HEK293 (cell line): ENCODE results near the gene ZBBX.

ENCODE experiments used
- CTCF ChIA-PET: fragments of 350-600 bp; formaldehyde crosslinking; extraction: SDS; loops from one replicate; lab custom pipeline; 2021; ENCODE audit warnings: antibody characterized with exemption; lab: Yijun Ruan, JAX
- POLR2A ChIA-PET: fragments of 300-600 bp; formaldehyde crosslinking; extraction: SDS; loops from one replicate; lab custom pipeline; 2020; ENCODE audit warnings: antibody characterized with exemption, inconsistent platforms; lab: Yijun Ruan, JAX
- H3K27ac ChIP-seq: fragments of 200-500 bp; sonication (Bioruptor generic); 2 replicates; pipeline ENCODE4 v1.5.1; 2014; ENCODE audit warnings: low read depth, low read length, control low read depth, inconsistent platforms; ENCODE audit errors: extremely low read depth
- H3K36me3 ChIP-seq, 2 experiments: fragments of 200-500 bp in 1 of 2; sonication (Bioruptor generic) in 1 of 2; 1 replicate in 1 of 2; 2 replicates in 1 of 2; pipeline ENCODE4 v1.5.1; 2014 to 2017; ENCODE audit warnings: inconsistent platforms in 2 of 2, low read length in 2 of 2; ENCODE audit not compliant: control insufficient read depth in 2 of 2, insufficient read depth in 1 of 2
- H3K4me1 ChIP-seq: fragments of 200-500 bp; sonication (Bioruptor generic); 2 replicates; pipeline ENCODE4 v1.5.1; 2014; ENCODE audit warnings: mild to moderate bottlenecking, low read length, inconsistent platforms; ENCODE audit not compliant: control insufficient read depth, insufficient read depth
- H3K4me3 ChIP-seq: 2 replicates; pipeline ENCODE4 v1.5.1; 2011; ENCODE audit warnings: low read depth, mild to moderate bottlenecking, control low read depth, low read length, moderate library complexity
- H3K9me3 ChIP-seq: fragments of 200-500 bp; sonication (Bioruptor generic); 2 replicates; pipeline ENCODE4 v1.5.1; 2014; ENCODE audit warnings: low read depth, low read length, inconsistent platforms; ENCODE audit not compliant: control insufficient read depth, insufficient read depth
- BCL11B ChIP-seq: fragments of 450-650 bp; formaldehyde crosslinking; IDR thresholded peaks from 2 replicates; pipeline ENCODE4 v1.5.1; 2016; ENCODE audit warnings: low read depth, missing biosample characterization, missing genetic modification characterization
- SALL2 ChIP-seq: fragments of 450-650 bp; formaldehyde crosslinking; IDR thresholded peaks from 2 replicates; pipeline ENCODE4 v1.5.0; 2017; ENCODE audit warnings: missing biosample characterization, mild to moderate bottlenecking, missing genetic modification characterization, borderline replicate concordance
- ZBTB48 ChIP-seq: fragments of 450-650 bp; formaldehyde crosslinking; IDR thresholded peaks from 2 replicates; pipeline ENCODE4 v1.5.1; 2016; ENCODE audit warnings: missing biosample characterization, missing genetic modification characterization
- ZNF121 ChIP-seq: fragments of 450-650 bp; formaldehyde crosslinking; IDR thresholded peaks from 2 replicates; pipeline ENCODE4 v1.5.1; 2016; ENCODE audit warnings: missing biosample characterization, missing genetic modification characterization
- ZNF157 ChIP-seq: fragments of 450-650 bp; formaldehyde crosslinking; IDR thresholded peaks from 2 replicates; pipeline ENCODE4 v1.5.1; 2016; ENCODE audit warnings: missing biosample characterization, missing genetic modification characterization
- ZNF175 ChIP-seq: fragments of 450-650 bp; formaldehyde crosslinking; IDR thresholded peaks from 2 replicates; pipeline ENCODE4 v1.5.1; 2016; ENCODE audit warnings: missing biosample characterization, missing genetic modification characterization
- ZNF404 ChIP-seq: fragments of 450-650 bp; formaldehyde crosslinking; IDR thresholded peaks from 2 replicates; pipeline ENCODE4 v1.5.1; 2017; ENCODE audit warnings: missing biosample characterization, missing genetic modification characterization
- ZNF48 ChIP-seq: fragments of 450-650 bp; formaldehyde crosslinking; IDR thresholded peaks from 2 replicates; pipeline ENCODE4 v1.5.1; 2016; ENCODE audit warnings: missing biosample characterization, missing genetic modification characterization
- ZNF623 ChIP-seq: fragments of 450-650 bp; formaldehyde crosslinking; IDR thresholded peaks from 2 replicates; pipeline ENCODE4 v1.5.1; 2016; ENCODE audit warnings: missing biosample characterization, missing genetic modification characterization
- ZNF747 ChIP-seq: fragments of 450-650 bp; formaldehyde crosslinking; IDR thresholded peaks from 2 replicates; pipeline ENCODE4 v1.5.1; 2016; ENCODE audit warnings: missing biosample characterization, missing genetic modification characterization
- ZSCAN16 ChIP-seq: fragments of 450-650 bp; formaldehyde crosslinking; IDR thresholded peaks from 2 replicates; pipeline ENCODE4 v1.5.1; 2016; ENCODE audit warnings: missing biosample characterization, missing genetic modification characterization
- TF ChIP-seq, protein P1 (sequence below): fragments of 450-650 bp; formaldehyde crosslinking; IDR thresholded peaks from 2 replicates; pipeline ENCODE4 v1.5.1; 2016; ENCODE audit warnings: missing biosample characterization, missing genetic modification characterization
- TF ChIP-seq, protein P2 (sequence below): fragments of 450-650 bp; formaldehyde crosslinking; IDR thresholded peaks from 2 replicates; pipeline ENCODE4 v1.5.1; 2016; ENCODE audit warnings: missing biosample characterization, missing genetic modification characterization
- TF ChIP-seq, protein P3 (sequence below): sonication (generic); formaldehyde crosslinking; IDR thresholded peaks from 2 replicates; pipeline ENCODE4 v1.8.1; 2022; ENCODE audit warnings: mild to moderate bottlenecking, moderate library complexity, missing genetic modification reagents
- TF ChIP-seq, protein P4 (sequence below): fragments of 450-650 bp; formaldehyde crosslinking; IDR thresholded peaks from 2 replicates; pipeline ENCODE4 v1.5.1; 2017; ENCODE audit warnings: missing biosample characterization, missing genetic modification characterization
- TF ChIP-seq, protein P5 (sequence below): fragments of 450-650 bp; formaldehyde crosslinking; IDR thresholded peaks from 2 replicates; pipeline ENCODE4 v1.5.1; 2016; ENCODE audit warnings: missing biosample characterization, missing genetic modification characterization
- TF ChIP-seq, protein P6 (sequence below): fragments of 450-650 bp; formaldehyde crosslinking; IDR thresholded peaks from 2 replicates; pipeline ENCODE4 v1.5.1; 2016; ENCODE audit warnings: missing biosample characterization, missing genetic modification characterization
- TF ChIP-seq, protein P7 (sequence below): fragments of 450-650 bp; formaldehyde crosslinking; IDR thresholded peaks from 2 replicates; pipeline ENCODE4 v1.5.1; 2016; ENCODE audit warnings: missing biosample characterization, missing genetic modification characterization
- TF ChIP-seq, protein P8 (sequence below): fragments of 450-650 bp; formaldehyde crosslinking; IDR thresholded peaks from 2 replicates; pipeline ENCODE4 v1.5.1; 2016; ENCODE audit warnings: missing biosample characterization, missing genetic modification characterization

Gene ZBBX

DNA sequence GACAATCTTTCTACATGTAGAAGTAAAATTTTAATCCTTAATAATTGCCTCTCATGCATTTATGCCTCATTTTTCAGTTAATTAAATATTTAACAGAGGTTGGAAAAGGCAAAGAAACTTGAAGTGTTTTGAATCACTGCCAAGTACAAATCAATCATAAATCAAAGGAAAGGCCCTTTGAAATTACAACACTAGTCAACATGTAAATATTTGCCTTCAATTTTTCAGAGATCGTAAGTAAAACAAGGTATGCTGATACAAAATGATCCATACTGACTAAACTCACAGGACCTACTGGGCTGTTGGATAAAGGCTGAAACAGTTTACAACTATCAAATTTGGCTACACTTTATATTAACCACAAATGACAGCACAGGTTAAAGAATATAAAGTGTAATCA, 33.9 kb downstream of the ZBBX start:
- Histone ChIP-seq H3K4me1 (no peaks in the 10 kb centered on the region), H3K4me3 (no peak overlapping the region), H3K27ac (no peak overlapping the region), H3K9me3 (no peaks in the 10 kb centered on the region), H3K36me3 (no peaks in the 10 kb centered on the region)
- TF ChIP-seq, protein P1, sequence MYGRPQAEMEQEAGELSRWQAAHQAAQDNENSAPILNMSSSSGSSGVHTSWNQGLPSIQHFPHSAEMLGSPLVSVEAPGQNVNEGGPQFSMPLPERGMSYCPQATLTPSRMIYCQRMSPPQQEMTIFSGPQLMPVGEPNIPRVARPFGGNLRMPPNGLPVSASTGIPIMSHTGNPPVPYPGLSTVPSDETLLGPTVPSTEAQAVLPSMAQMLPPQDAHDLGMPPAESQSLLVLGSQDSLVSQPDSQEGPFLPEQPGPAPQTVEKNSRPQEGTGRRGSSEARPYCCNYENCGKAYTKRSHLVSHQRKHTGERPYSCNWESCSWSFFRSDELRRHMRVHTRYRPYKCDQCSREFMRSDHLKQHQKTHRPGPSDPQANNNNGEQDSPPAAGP (tag by site-specific recombination): no peak
- TF ChIP-seq ZSCAN16 (tag by site-specific recombination): no peak
- TF ChIP-seq, protein P2, sequence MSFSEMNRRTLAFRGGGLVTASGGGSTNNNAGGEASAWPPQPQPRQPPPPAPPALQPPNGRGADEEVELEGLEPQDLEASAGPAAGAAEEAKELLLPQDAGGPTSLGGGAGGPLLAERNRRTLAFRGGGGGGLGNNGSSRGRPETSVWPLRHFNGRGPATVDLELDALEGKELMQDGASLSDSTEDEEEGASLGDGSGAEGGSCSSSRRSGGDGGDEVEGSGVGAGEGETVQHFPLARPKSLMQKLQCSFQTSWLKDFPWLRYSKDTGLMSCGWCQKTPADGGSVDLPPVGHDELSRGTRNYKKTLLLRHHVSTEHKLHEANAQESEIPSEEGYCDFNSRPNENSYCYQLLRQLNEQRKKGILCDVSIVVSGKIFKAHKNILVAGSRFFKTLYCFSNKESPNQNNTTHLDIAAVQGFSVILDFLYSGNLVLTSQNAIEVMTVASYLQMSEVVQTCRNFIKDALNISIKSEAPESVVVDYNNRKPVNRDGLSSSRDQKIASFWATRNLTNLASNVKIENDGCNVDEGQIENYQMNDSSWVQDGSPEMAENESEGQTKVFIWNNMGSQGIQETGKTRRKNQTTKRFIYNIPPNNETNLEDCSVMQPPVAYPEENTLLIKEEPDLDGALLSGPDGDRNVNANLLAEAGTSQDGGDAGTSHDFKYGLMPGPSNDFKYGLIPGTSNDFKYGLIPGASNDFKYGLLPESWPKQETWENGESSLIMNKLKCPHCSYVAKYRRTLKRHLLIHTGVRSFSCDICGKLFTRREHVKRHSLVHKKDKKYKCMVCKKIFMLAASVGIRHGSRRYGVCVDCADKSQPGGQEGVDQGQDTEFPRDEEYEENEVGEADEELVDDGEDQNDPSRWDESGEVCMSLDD (tag by site-specific recombination): no peak
- TF ChIP-seq, protein P3, sequence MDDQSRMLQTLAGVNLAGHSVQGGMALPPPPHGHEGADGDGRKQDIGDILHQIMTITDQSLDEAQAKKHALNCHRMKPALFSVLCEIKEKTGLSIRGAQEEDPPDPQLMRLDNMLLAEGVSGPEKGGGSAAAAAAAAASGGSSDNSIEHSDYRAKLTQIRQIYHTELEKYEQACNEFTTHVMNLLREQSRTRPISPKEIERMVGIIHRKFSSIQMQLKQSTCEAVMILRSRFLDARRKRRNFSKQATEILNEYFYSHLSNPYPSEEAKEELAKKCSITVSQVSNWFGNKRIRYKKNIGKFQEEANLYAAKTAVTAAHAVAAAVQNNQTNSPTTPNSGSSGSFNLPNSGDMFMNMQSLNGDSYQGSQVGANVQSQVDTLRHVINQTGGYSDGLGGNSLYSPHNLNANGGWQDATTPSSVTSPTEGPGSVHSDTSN (CRISPR knock-in tag): no peak
- no peak for TF ChIP-seq ZNF623 (tag by site-specific recombination)
- TF ChIP-seq, protein P4, sequence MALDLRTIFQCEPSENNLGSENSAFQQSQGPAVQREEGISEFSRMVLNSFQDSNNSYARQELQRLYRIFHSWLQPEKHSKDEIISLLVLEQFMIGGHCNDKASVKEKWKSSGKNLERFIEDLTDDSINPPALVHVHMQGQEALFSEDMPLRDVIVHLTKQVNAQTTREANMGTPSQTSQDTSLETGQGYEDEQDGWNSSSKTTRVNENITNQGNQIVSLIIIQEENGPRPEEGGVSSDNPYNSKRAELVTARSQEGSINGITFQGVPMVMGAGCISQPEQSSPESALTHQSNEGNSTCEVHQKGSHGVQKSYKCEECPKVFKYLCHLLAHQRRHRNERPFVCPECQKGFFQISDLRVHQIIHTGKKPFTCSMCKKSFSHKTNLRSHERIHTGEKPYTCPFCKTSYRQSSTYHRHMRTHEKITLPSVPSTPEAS (tag by site-specific recombination): no peak
- TF ChIP-seq ZBTB48: no peak
- no peak for TF ChIP-seq ZNF157 (tag by site-specific recombination)
- TF ChIP-seq, protein P5, sequence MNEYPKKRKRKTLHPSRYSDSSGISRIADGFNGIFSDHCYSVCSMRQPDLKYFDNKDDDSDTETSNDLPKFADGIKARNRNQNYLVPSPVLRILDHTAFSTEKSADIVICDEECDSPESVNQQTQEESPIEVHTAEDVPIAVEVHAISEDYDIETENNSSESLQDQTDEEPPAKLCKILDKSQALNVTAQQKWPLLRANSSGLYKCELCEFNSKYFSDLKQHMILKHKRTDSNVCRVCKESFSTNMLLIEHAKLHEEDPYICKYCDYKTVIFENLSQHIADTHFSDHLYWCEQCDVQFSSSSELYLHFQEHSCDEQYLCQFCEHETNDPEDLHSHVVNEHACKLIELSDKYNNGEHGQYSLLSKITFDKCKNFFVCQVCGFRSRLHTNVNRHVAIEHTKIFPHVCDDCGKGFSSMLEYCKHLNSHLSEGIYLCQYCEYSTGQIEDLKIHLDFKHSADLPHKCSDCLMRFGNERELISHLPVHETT (tag by site-specific recombination): no peak
- TF ChIP-seq, protein P6, sequence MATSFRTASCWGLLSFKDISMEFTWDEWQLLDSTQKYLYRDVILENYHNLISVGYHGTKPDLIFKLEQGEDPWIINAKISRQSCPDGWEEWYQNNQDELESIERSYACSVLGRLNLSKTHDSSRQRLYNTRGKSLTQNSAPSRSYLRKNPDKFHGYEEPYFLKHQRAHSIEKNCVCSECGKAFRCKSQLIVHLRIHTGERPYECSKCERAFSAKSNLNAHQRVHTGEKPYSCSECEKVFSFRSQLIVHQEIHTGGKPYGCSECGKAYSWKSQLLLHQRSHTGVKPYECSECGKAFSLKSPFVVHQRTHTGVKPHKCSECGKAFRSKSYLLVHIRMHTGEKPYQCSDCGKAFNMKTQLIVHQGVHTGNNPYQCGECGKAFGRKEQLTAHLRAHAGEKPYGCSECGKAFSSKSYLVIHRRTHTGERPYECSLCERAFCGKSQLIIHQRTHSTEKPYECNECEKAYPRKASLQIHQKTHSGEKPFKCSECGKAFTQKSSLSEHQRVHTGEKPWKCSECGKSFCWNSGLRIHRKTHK (tag by site-specific recombination): no peak
- TF ChIP-seq, protein P7, sequence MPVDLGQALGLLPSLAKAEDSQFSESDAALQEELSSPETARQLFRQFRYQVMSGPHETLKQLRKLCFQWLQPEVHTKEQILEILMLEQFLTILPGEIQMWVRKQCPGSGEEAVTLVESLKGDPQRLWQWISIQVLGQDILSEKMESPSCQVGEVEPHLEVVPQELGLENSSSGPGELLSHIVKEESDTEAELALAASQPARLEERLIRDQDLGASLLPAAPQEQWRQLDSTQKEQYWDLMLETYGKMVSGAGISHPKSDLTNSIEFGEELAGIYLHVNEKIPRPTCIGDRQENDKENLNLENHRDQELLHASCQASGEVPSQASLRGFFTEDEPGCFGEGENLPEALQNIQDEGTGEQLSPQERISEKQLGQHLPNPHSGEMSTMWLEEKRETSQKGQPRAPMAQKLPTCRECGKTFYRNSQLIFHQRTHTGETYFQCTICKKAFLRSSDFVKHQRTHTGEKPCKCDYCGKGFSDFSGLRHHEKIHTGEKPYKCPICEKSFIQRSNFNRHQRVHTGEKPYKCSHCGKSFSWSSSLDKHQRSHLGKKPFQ (tag by site-specific recombination): no peak
- TF ChIP-seq SALL2 (tag by site-specific recombination): no peak
- CTCF ChIA-PET: no interaction called here
- POLR2A ChIA-PET: no interaction called here

DNA sequence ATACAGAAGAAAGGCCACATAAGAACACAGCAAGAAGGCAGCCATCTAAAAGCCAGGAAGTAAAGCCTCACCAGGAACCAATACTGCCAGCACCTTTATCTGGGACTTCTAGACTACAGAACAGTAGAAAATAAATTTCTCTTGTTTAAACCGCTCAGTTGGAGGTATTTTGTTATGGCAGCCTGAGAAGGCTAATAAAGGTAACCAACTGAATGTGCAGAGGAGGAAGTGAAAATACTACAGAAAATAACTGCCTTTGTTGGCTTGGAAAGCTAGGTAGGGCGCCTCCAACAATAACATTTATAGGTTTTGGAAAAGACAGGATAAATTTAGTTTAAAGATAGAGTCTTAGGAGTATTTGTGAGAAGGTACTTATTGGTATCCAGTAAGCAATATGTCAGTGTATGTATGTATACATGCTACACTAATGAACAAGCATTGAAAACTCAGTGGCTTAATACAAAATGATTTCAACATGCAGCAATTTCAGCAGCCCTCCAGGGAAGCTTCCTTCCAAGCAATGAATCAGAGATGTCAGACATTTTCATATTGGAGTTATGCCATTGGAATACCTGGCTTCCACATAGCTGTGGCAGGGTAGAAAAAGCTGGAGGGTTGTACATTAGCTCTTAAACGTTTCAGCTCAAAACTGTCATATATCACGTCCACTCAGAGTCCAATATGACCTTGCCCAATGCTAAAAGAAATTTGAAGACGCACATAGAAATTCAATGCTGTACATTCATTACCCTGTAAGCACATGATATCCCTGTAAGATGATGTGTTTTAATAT, 48.9 kb downstream of the ZBBX start:
- ChIA-PET POLR2A (no interaction called here), CTCF (no interaction called here)
- Histone ChIP-seq H3K4me3 (no peak overlapping the region), H3K9me3 (no peaks in the 10 kb centered on the region), H3K27ac (no peak overlapping the region), H3K36me3 (no peaks in the 10 kb centered on the region), H3K4me1 (no peaks in the 10 kb centered on the region)
- TF ChIP-seq ZNF175 (tag by site-specific recombination) (no peak), ZNF747 (tag by site-specific recombination) (no peak), ZNF404 (tag by site-specific recombination) (no peak), BCL11B (tag by site-specific recombination) (no peak), ZNF121 (no peak), ZNF48 (tag by site-specific recombination) (no peak)
- TF ChIP-seq, protein P8, sequence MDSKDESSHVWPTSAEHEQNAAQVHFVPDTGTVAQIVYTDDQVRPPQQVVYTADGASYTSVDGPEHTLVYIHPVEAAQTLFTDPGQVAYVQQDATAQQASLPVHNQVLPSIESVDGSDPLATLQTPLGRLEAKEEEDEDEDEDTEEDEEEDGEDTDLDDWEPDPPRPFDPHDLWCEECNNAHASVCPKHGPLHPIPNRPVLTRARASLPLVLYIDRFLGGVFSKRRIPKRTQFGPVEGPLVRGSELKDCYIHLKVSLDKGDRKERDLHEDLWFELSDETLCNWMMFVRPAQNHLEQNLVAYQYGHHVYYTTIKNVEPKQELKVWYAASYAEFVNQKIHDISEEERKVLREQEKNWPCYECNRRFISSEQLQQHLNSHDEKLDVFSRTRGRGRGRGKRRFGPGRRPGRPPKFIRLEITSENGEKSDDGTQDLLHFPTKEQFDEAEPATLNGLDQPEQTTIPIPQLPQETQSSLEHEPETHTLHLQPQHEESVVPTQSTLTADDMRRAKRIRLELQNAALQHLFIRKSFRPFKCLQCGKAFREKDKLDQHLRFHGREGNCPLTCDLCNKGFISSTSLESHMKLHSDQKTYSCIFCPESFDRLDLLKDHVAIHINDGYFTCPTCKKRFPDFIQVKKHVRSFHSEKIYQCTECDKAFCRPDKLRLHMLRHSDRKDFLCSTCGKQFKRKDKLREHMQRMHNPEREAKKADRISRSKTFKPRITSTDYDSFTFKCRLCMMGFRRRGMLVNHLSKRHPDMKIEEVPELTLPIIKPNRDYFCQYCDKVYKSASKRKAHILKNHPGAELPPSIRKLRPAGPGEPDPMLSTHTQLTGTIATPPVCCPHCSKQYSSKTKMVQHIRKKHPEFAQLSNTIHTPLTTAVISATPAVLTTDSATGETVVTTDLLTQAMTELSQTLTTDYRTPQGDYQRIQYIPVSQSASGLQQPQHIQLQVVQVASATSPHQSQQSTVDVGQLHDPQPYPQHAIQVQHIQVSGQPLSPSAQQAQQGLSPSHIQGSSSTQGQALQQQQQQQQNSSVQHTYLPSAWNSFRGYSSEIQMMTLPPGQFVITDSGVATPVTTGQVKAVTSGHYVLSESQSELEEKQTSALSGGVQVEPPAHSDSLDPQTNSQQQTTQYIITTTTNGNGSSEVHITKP: no peak
